HepG2 (cell line): Measurements from ENCODE around the gene RERE. TPM values are rescaled to one million over a fixed set of nuclear protein-coding genes. Genes with fewer than 3 reads are reported as not detected.

Experiments used
- ATAC-seq: fragments of 200-7000 bp; cut with Tn5 transposase; 3 replicates; pipeline ENCODE4 v1.9.1; 2020; ENCODE audit warnings: mild to moderate bottlenecking, moderate library complexity
- BruUV-seq: library from RNA; stranded (reverse); fragments of 400-500 nt; replicated peaks from 2 replicates; lab custom pipeline; 2021; lab: Mats Ljungman, UMichigan
- CTCF ChIA-PET: fragments of 300-600 bp; formaldehyde crosslinking; extraction: SDS; loops from one replicate; lab custom pipeline; 2021; ENCODE audit warnings: low total read pairs, inconsistent platforms, low intra/inter-chr PET ratio; lab: Yijun Ruan, JAX
- POLR2A ChIA-PET: fragments of 350-600 bp; sonication (Branson Sonifier 250); formaldehyde crosslinking; loops from one replicate; lab custom pipeline; 2020; ENCODE audit warnings: antibody characterized with exemption, inconsistent platforms; lab: Yijun Ruan, JAX
- DNase-seq: peaks from one replicate; pipeline ENCODE4 v3.0.0-alpha.2; 2015; ENCODE audit warnings: low spot score
- FAIRE-seq: peaks from 3 replicates; lab custom pipeline; 2011; peaks lifted over from hg19 to GRCh38; lab: Jason Lieb, UNC
- H2AFZ ChIP-seq: one replicate; pipeline ENCODE4 v1.6.1; 2011; ENCODE audit warnings: low read length, inconsistent platforms
- H3K27ac ChIP-seq: fragments of 300-600 bp; 3 replicates; pipeline ENCODE4 v1.8.0; 2011; ENCODE audit warnings: mixed run types, mild to moderate bottlenecking, mixed read lengths, low read length, inconsistent platforms; ENCODE audit not compliant: insufficient read depth; ENCODE audit errors: extremely low read length
- H3K27me3 ChIP-seq, 2 experiments: fragments of 200-600 bp in 1 of 2; 2 replicates in 1 of 2; 3 replicates in 1 of 2; pipeline versions ENCODE4 v1.6.0 to v1.8.0; 2011; ENCODE audit warnings: low read length in 2 of 2, mild to moderate bottlenecking in 2 of 2, moderate library complexity in 2 of 2, inconsistent platforms in 1 of 2; ENCODE audit not compliant: insufficient read depth in 2 of 2, control insufficient read depth in 1 of 2
- H3K36me3 ChIP-seq, 2 experiments: fragments of 200-600 bp in 1 of 2; replicated peaks in 1 of 2; 2 replicates in 1 of 2; 3 replicates in 1 of 2; pipeline versions ENCODE4 v1.5.1 to v1.8.0; 2011; ENCODE audit warnings: low read length in 2 of 2, inconsistent platforms in 1 of 2; ENCODE audit not compliant: insufficient read depth in 2 of 2, control insufficient read depth in 1 of 2
- H3K4me1 ChIP-seq: 2 replicates; pipeline ENCODE4 v1.5.1; 2012; ENCODE audit warnings: low read length, inconsistent platforms; ENCODE audit not compliant: insufficient read depth
- H3K4me2 ChIP-seq: 2 replicates; pipeline ENCODE4 v1.6.0; 2011; ENCODE audit warnings: low read depth, low read length, inconsistent platforms
- H3K4me3 ChIP-seq, 3 experiments: fragments of 200-600 bp in 1 of 3; sonication (generic), shearing (Covaris generic) in 1 of 3; replicated peaks in 1 of 3; 2 replicates each; pipeline ENCODE4 v1.5.1; 2011 to 2016; ENCODE audit warnings: low read length in 3 of 3, inconsistent platforms in 2 of 3, low read depth in 2 of 3, mild to moderate bottlenecking in 2 of 3, control low read depth in 1 of 3, mixed read lengths in 1 of 3; ENCODE audit not compliant: insufficient read depth in 1 of 3
- H3K79me2 ChIP-seq: one replicate; pipeline ENCODE4 v1.6.1; 2011; ENCODE audit warnings: low read length, inconsistent platforms; ENCODE audit not compliant: insufficient read depth
- H3K9ac ChIP-seq: 2 replicates; pipeline ENCODE4 v1.6.0; 2011; ENCODE audit warnings: mild to moderate bottlenecking, low read depth, low read length, inconsistent platforms; ENCODE audit not compliant: insufficient read depth
- H3K9me3 ChIP-seq: 2 replicates; pipeline ENCODE4 v1.5.1; 2012; ENCODE audit warnings: mild to moderate bottlenecking, low read length
- H4K20me1 ChIP-seq: 2 replicates; pipeline ENCODE4 v1.6.0; 2011; ENCODE audit warnings: inconsistent platforms, mild to moderate bottlenecking, low read length, moderate library complexity; ENCODE audit not compliant: insufficient read depth
- CREB1 ChIP-seq, 2 experiments: fragments of 450-650 bp in 1 of 2; IDR thresholded peaks; 2 replicates each; pipeline ENCODE4 v1.6.1; 2016 to 2017; ENCODE audit warnings: control low read depth in 1 of 2, mild to moderate bottlenecking in 1 of 2, missing compliant biosample characterization in 1 of 2, missing genetic modification characterization in 1 of 2
- MXI1 ChIP-seq: IDR thresholded peaks from 3 replicates; pipeline ENCODE4 v1.6.1; 2012; ENCODE audit warnings: low read depth, low read length, inconsistent platforms, borderline replicate concordance
- NFATC3 ChIP-seq: sonication (generic); formaldehyde crosslinking; IDR thresholded peaks from 2 replicates; pipeline ENCODE4 v1.5.1; 2020; ENCODE audit warnings: mild to moderate bottlenecking, missing genetic modification reagents
- SP2 ChIP-seq: sonication (generic); formaldehyde crosslinking; IDR thresholded peaks from 2 replicates; pipeline ENCODE4 v1.5.1; 2020; ENCODE audit warnings: mild to moderate bottlenecking, missing genetic modification reagents
- SP4 ChIP-seq: sonication (generic); formaldehyde crosslinking; IDR thresholded peaks from 2 replicates; pipeline ENCODE4 v1.8.1; 2023; ENCODE audit warnings: mild to moderate bottlenecking, missing genetic modification reagents
- SRSF9 ChIP-seq: fragments of 200-400 bp; formaldehyde crosslinking; IDR thresholded peaks from 2 replicates; pipeline ENCODE4 v1.6.1; 2018; ENCODE audit warnings: borderline replicate concordance, mild to moderate bottlenecking, low read depth, low read length; ENCODE audit not compliant: insufficient read depth, poor library complexity, severe bottlenecking
- ZNF12 ChIP-seq: sonication (generic); formaldehyde crosslinking; IDR thresholded peaks from 2 replicates; pipeline ENCODE4 v1.5.0; 2020; ENCODE audit warnings: missing genetic modification reagents
- ZNF205 ChIP-seq: IDR thresholded peaks from 2 replicates; pipeline ENCODE4 v1.6.1; 2018; ENCODE audit warnings: missing biosample characterization, missing genetic modification reagents
- ZNF234 ChIP-seq: sonication (generic); formaldehyde crosslinking; conservative IDR thresholded peaks from 2 replicates; pipeline ENCODE4 v1.5.1; 2020; ENCODE audit warnings: mild to moderate bottlenecking, missing genetic modification reagents
- ZNF263 ChIP-seq: sonication (generic); formaldehyde crosslinking; IDR thresholded peaks from 2 replicates; pipeline ENCODE4 v1.4.0; 2020; ENCODE audit warnings: missing genetic modification reagents
- ZNF343 ChIP-seq: sonication (generic); formaldehyde crosslinking; IDR thresholded peaks from 2 replicates; pipeline ENCODE4 v1.4.0; 2020; ENCODE audit warnings: mild to moderate bottlenecking, missing genetic modification reagents
- ZNF547 ChIP-seq: sonication (generic); formaldehyde crosslinking; IDR thresholded peaks from 2 replicates; pipeline ENCODE4 v1.5.1; 2020; ENCODE audit warnings: mild to moderate bottlenecking, missing genetic modification reagents
- ZNF607 ChIP-seq: sonication (generic); formaldehyde crosslinking; IDR thresholded peaks from 2 replicates; pipeline ENCODE4 v1.5.1; 2020; ENCODE audit warnings: missing genetic modification reagents, mild to moderate bottlenecking, borderline replicate concordance
- ZNF777 ChIP-seq: sonication (generic); formaldehyde crosslinking; IDR thresholded peaks from 2 replicates; pipeline ENCODE4 v1.4.0; 2020; ENCODE audit warnings: missing genetic modification reagents
- WGBS: methylation state at CpG from one replicate; pipeline ENCODE4 v1.1.6; 2017; ENCODE audit warnings: low lambda C conversion rate; 5-methylcytosine and 5-hydroxymethylcytosine counted together
- in situ Hi-C: cut with HindIII; loops from 2 replicates; pipeline ENCODE4 v1.10.0; 2017; ENCODE audit warnings: low pct_unique_long_range_greater_than_20kb; ENCODE audit not compliant: extremely low pct_ligation_motif_present
- intact Hi-C: fragments of 100-400 bp; cut with micrococcal nuclease; formaldehyde crosslinking; loops from one replicate; pipeline ENCODE4 v1.10.0; 2022; ENCODE audit not compliant: unreplicated experiment
- polyA plus RNA-seq, 8 experiments: library from polyadenylated mRNA; depleted of rRNA in 3 of 8; stranded (reverse) in 7 of 8; unstranded in 1 of 8; fragments of >200 nt; fragmentation: Illumina TruSeq in 4 of 8; extraction: Trizol in 4 of 8; gene quantifications; 2 replicates each; pipeline versions ENCODE4 v1.2.1 to v1.2.3, GENCODE V29; 2011 to 2016; ENCODE audit warnings: low read depth in 4 of 8, missing spikeins in 1 of 8, mixed read lengths in 1 of 8; ENCODE audit not compliant: insufficient read depth in 1 of 8
- total RNA-seq, 5 experiments: library from RNA; depleted of rRNA; stranded (reverse); fragments of >200 nt; fragmentation: Illumina TruSeq; extraction: Trizol; gene quantifications; 2 replicates each; pipeline ENCODE4 v1.2.3, GENCODE V29; 2016; ENCODE audit warnings: low read depth in 1 of 5
- TF ChIP-seq, protein P1 (sequence below): sonication (generic); formaldehyde crosslinking; IDR thresholded peaks from 2 replicates; pipeline ENCODE4 v1.5.0; 2020; ENCODE audit warnings: mild to moderate bottlenecking, missing genetic modification reagents, moderate library complexity
- TF ChIP-seq, protein P2 (sequence below): sonication (generic); formaldehyde crosslinking; IDR thresholded peaks from 2 replicates; pipeline ENCODE4 v1.5.1; 2020; ENCODE audit warnings: mild to moderate bottlenecking, missing genetic modification reagents, moderate library complexity
- TF ChIP-seq, protein P3 (sequence below): sonication (generic); formaldehyde crosslinking; IDR thresholded peaks from 2 replicates; pipeline ENCODE4 v1.9.0; 2021; ENCODE audit warnings: missing genetic modification reagents, borderline replicate concordance

Gene RERE
- total and polyA plus RNA-seq, 2 of the 13 experiments (the other 11 are each of a cell fraction or from before 2014, with no cell fraction given) = 18.3 to 21.9 TPM

DNA sequence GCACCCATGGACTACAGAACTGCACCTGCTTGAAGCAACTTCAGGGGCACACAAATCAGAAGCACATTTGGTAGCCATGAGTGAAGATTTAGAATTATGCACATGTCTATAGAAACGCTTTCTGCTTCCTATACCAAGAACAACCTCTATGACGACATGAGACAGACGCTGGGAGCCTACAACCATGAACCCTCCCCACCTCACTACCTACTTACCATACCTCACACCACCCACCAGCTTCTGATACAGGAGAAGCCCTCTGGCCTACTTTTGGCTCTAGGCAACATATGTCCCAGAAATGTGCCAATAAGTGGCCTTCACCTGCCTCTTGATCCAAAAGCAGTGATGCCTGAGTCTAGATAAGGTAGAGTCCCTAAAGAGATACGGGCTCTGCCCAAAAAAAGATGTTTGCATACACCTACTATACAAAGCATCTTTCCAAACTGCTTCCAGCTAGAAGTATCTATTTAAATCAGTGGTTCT lies 441.0 kb downstream of the RERE start:
- ATAC-seq (no peak), FAIRE-seq (no peak), DNase-seq (no peak)
- ChIA-PET POLR2A (no interaction called here), CTCF (no interaction called here)
- Histone ChIP-seq H3K9me3 (no peaks in the 10 kb centered on the region), H3K79me2 (peaks cover 39% of the 10 kb centered on the region), H3K36me3 (peaks cover 21 to 54% of the 10 kb centered on the region in 2 experiments; a peak in 4 of 5 replicates), H3K4me3 (no peak overlapping the region), H4K20me1 (peaks cover 67% of the 10 kb centered on the region), H2AFZ (no peak overlapping the region), H3K4me2 (no peak overlapping the region), H3K9ac (no peak overlapping the region), H3K4me1 (peaks cover 21% of the 10 kb centered on the region), H3K27ac (no peak overlapping the region), H3K27me3 (no peaks in the 10 kb centered on the region)
- WGBS = 72% methylated on average over 4 of the region's 4 CpGs
- BruUV-seq = no TSS peak
- intact Hi-C loops (loop anchor here (5.0 to 10.0 kb wide), 2 partner anchors 46 to 328 kb away; no protein-coding TSS in a partner anchor), in situ Hi-C loops (no loop called here)
- TF ChIP-seq CREB1 (IDR thresholded peaks at IDR 0.05) (no peak), CREB1 (CRISPR knock-in tag; IDR thresholded peaks at IDR 0.05) (no peak), ZNF777 (CRISPR knock-in tag) (no peak), SP2 (CRISPR knock-in tag) (no peak), SP4 (CRISPR knock-in tag) (no peak), ZNF12 (no peak), ZNF547 (CRISPR knock-in tag) (no peak), SRSF9 (no peak), ZNF205 (CRISPR knock-in tag) (no peak), MXI1 (no peak), ZNF343 (CRISPR knock-in tag) (no peak), ZNF263 (CRISPR knock-in tag) (no peak), ZNF607 (no peak), ZNF234 (no peak), NFATC3 (CRISPR knock-in tag) (no peak)
- TF ChIP-seq, protein P1, sequence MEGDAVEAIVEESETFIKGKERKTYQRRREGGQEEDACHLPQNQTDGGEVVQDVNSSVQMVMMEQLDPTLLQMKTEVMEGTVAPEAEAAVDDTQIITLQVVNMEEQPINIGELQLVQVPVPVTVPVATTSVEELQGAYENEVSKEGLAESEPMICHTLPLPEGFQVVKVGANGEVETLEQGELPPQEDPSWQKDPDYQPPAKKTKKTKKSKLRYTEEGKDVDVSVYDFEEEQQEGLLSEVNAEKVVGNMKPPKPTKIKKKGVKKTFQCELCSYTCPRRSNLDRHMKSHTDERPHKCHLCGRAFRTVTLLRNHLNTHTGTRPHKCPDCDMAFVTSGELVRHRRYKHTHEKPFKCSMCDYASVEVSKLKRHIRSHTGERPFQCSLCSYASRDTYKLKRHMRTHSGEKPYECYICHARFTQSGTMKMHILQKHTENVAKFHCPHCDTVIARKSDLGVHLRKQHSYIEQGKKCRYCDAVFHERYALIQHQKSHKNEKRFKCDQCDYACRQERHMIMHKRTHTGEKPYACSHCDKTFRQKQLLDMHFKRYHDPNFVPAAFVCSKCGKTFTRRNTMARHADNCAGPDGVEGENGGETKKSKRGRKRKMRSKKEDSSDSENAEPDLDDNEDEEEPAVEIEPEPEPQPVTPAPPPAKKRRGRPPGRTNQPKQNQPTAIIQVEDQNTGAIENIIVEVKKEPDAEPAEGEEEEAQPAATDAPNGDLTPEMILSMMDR = no peak
- TF ChIP-seq, protein P2, sequence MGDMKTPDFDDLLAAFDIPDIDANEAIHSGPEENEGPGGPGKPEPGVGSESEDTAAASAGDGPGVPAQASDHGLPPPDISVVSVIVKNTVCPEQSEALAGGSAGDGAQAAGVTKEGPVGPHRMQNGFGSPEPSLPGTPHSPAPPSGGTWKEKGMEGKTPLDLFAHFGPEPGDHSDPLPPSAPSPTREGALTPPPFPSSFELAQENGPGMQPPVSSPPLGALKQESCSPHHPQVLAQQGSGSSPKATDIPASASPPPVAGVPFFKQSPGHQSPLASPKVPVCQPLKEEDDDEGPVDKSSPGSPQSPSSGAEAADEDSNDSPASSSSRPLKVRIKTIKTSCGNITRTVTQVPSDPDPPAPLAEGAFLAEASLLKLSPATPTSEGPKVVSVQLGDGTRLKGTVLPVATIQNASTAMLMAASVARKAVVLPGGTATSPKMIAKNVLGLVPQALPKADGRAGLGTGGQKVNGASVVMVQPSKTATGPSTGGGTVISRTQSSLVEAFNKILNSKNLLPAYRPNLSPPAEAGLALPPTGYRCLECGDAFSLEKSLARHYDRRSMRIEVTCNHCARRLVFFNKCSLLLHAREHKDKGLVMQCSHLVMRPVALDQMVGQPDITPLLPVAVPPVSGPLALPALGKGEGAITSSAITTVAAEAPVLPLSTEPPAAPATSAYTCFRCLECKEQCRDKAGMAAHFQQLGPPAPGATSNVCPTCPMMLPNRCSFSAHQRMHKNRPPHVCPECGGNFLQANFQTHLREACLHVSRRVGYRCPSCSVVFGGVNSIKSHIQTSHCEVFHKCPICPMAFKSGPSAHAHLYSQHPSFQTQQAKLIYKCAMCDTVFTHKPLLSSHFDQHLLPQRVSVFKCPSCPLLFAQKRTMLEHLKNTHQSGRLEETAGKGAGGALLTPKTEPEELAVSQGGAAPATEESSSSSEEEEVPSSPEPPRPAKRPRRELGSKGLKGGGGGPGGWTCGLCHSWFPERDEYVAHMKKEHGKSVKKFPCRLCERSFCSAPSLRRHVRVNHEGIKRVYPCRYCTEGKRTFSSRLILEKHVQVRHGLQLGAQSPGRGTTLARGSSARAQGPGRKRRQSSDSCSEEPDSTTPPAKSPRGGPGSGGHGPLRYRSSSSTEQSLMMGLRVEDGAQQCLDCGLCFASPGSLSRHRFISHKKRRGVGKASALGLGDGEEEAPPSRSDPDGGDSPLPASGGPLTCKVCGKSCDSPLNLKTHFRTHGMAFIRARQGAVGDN (CRISPR knock-in tag) = no peak
- TF ChIP-seq, protein P3, sequence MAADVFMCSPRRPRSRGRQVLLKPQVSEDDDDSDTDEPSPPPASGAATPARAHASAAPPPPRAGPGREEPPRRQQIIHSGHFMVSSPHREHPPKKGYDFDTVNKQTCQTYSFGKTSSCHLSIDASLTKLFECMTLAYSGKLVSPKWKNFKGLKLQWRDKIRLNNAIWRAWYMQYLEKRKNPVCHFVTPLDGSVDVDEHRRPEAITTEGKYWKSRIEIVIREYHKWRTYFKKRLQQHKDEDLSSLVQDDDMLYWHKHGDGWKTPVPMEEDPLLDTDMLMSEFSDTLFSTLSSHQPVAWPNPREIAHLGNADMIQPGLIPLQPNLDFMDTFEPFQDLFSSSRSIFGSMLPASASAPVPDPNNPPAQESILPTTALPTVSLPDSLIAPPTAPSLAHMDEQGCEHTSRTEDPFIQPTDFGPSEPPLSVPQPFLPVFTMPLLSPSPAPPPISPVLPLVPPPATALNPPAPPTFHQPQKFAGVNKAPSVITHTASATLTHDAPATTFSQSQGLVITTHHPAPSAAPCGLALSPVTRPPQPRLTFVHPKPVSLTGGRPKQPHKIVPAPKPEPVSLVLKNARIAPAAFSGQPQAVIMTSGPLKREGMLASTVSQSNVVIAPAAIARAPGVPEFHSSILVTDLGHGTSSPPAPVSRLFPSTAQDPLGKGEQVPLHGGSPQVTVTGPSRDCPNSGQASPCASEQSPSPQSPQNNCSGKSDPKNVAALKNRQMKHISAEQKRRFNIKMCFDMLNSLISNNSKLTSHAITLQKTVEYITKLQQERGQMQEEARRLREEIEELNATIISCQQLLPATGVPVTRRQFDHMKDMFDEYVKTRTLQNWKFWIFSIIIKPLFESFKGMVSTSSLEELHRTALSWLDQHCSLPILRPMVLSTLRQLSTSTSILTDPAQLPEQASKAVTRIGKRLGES = no peak
